Measurements from ENCODE around the gene LPXN. TPM values are rescaled to one million over a fixed set of nuclear protein-coding genes. Genes with fewer than 3 reads are reported as not detected.

LPXN gene
- total and polyA plus RNA-seq, 10 of the 15 experiments (the other 5 are each of a cell fraction or from before 2014, with no cell fraction given): 131 to 349 (median 201) TPM

GRCh38 chr11:58615559-58615958 lies 39.9 kb upstream of the LPXN start:
- no TSS peak for BruUV-seq (replicated peaks)
- Histone ChIP-seq H3K4me1 (ENCODE audit: control insufficient read depth, insufficient read depth, low read length) (no peaks in the 10 kb centered on the region), H3K4me3 (no peak overlapping the region), H2AFZ (ENCODE audit: control insufficient read depth, low read depth, low read length) (no peak overlapping the region), H4K20me1 (ENCODE audit: control insufficient read depth, insufficient read depth) (no peaks in the 10 kb centered on the region), H3K27me3 (replicated peaks in 1 of 2; ENCODE audit: control insufficient read depth in 2 of 2, insufficient read depth in 2 of 2, low read length in 1 of 2) (no peaks in the 10 kb centered on the region), H3K27ac (ENCODE audit: control insufficient read depth, insufficient read depth) (no peak overlapping the region), H3K9ac (ENCODE audit: control insufficient read depth, insufficient read depth, low read length) (no peak overlapping the region), H3K79me2 (ENCODE audit: control insufficient read depth, insufficient read depth, low read length) (no peaks in the 10 kb centered on the region), H3K9me3 (replicated peaks; ENCODE audit: control insufficient read depth, insufficient read depth, low read length) (no peaks in the 10 kb centered on the region), H3K36me3 (ENCODE audit: control insufficient read depth in 2 of 2, insufficient read depth in 2 of 2, low read length in 1 of 2) (peaks cover 8 to 53% of the 10 kb centered on the region in 2 experiments), H3K4me2 (ENCODE audit: control insufficient read depth, insufficient read depth) (no peak overlapping the region)
- DNase-seq (ENCODE audit: low read depth, low spot score): no peak
- intact Hi-C loops (cut with micrococcal nuclease; ENCODE audit: unreplicated experiment) (no loop called here), in situ Hi-C loops (cut with MboI) (no loop called here)
- RAD21 ChIA-PET (ENCODE audit: unreplicated experiment): no interaction called here
- WGBS (ENCODE audit: insufficient coverage, insufficient replicate concordance, low lambda C conversion rate, missing lambda C conversion rate): 100% methylated on average over 1 of the region's 1 CpG
- CTCF ChIA-PET: interaction anchor here (1.0 kb wide), 2 partner anchors 14 to 38 kb away, joined by 3 to 4 read pairs; no protein-coding TSS in a partner anchor
- no peak for ATAC-seq
- TF ChIP-seq GATAD2B (conservative IDR thresholded peaks at IDR 0.05; ENCODE audit: low read depth) (no peak), IRF4 (IDR thresholded peaks at IDR 0.05; ENCODE audit: low read depth, low read length) (no peak), TARDBP (IDR thresholded peaks at IDR 0.05; ENCODE audit: borderline replicate concordance) (no peak), CREM (IDR thresholded peaks at IDR 0.05; ENCODE audit: low read depth) (no peak), CUX1 (IDR thresholded peaks at IDR 0.05; ENCODE audit: insufficient replicate concordance, low read depth, low read length) (no peak), CEBPB (IDR thresholded peaks at IDR 0.05; ENCODE audit: borderline replicate concordance in 1 of 2, low read depth in 2 of 2, low read length in 2 of 2) (no peak), SMAD1 (IDR thresholded peaks at IDR 0.05; ENCODE audit: low read depth, partially characterized antibody) (no peak), TCF12 (IDR thresholded peaks at IDR 0.05; ENCODE audit: low read depth, low read length) (no peak), RBBP5 (conservative IDR thresholded peaks at IDR 0.05) (no peak), HDAC6 (IDR thresholded peaks at IDR 0.05; ENCODE audit: unreplicated experiment) (no peak)
- TF ChIP-seq, protein P1, sequence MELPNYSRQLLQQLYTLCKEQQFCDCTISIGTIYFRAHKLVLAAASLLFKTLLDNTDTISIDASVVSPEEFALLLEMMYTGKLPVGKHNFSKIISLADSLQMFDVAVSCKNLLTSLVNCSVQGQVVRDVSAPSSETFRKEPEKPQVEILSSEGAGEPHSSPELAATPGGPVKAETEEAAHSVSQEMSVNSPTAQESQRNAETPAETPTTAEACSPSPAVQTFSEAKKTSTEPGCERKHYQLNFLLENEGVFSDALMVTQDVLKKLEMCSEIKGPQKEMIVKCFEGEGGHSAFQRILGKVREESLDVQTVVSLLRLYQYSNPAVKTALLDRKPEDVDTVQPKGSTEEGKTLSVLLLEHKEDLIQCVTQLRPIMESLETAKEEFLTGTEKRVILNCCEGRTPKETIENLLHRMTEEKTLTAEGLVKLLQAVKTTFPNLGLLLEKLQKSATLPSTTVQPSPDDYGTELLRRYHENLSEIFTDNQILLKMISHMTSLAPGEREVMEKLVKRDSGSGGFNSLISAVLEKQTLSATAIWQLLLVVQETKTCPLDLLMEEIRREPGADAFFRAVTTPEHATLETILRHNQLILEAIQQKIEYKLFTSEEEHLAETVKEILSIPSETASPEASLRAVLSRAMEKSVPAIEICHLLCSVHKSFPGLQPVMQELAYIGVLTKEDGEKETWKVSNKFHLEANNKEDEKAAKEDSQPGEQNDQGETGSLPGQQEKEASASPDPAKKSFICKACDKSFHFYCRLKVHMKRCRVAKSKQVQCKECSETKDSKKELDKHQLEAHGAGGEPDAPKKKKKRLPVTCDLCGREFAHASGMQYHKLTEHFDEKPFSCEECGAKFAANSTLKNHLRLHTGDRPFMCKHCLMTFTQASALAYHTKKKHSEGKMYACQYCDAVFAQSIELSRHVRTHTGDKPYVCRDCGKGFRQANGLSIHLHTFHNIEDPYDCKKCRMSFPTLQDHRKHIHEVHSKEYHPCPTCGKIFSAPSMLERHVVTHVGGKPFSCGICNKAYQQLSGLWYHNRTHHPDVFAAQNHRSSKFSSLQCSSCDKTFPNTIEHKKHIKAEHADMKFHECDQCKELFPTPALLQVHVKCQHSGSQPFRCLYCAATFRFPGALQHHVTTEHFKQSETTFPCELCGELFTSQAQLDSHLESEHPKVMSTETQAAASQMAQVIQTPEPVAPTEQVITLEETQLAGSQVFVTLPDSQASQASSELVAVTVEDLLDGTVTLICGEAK (IDR thresholded peaks at IDR 0.05; ENCODE audit: borderline replicate concordance): no peak
- TF ChIP-seq, protein P2, sequence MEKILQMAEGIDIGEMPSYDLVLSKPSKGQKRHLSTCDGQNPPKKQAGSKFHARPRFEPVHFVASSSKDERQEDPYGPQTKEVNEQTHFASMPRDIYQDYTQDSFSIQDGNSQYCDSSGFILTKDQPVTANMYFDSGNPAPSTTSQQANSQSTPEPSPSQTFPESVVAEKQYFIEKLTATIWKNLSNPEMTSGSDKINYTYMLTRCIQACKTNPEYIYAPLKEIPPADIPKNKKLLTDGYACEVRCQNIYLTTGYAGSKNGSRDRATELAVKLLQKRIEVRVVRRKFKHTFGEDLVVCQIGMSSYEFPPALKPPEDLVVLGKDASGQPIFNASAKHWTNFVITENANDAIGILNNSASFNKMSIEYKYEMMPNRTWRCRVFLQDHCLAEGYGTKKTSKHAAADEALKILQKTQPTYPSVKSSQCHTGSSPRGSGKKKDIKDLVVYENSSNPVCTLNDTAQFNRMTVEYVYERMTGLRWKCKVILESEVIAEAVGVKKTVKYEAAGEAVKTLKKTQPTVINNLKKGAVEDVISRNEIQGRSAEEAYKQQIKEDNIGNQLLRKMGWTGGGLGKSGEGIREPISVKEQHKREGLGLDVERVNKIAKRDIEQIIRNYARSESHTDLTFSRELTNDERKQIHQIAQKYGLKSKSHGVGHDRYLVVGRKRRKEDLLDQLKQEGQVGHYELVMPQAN (conservative IDR thresholded peaks at IDR 0.05): no peak
- TF ChIP-seq, protein P3, sequence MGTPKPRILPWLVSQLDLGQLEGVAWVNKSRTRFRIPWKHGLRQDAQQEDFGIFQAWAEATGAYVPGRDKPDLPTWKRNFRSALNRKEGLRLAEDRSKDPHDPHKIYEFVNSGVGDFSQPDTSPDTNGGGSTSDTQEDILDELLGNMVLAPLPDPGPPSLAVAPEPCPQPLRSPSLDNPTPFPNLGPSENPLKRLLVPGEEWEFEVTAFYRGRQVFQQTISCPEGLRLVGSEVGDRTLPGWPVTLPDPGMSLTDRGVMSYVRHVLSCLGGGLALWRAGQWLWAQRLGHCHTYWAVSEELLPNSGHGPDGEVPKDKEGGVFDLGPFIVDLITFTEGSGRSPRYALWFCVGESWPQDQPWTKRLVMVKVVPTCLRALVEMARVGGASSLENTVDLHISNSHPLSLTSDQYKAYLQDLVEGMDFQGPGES (IDR thresholded peaks at IDR 0.05): no peak
- SMC1A ChIA-PET (ENCODE audit: uncharacterized antibody, unreplicated experiment): no interaction called here
- FAIRE-seq: no peak
- POLR2A ChIA-PET: no interaction called here

All from GM12878 (cell line).